PC-9 (cell line): ENCODE data around the gene CPA4. TPM values are rescaled to one million over a fixed set of nuclear protein-coding genes. Genes with fewer than 3 reads are reported as not detected.
A peak's percentile ranks its signal among the peaks of the same experiment; 100 is the strongest.

ENCODE experiments used
- BruUV-seq: library from RNA; stranded (reverse); fragments of 400-500 nt; replicated peaks from 2 replicates; lab custom pipeline; 2021; lab: Mats Ljungman, UMichigan
- CTCF ChIA-PET: fragments of 300-600 bp; sonication (Branson Sonifier 250); formaldehyde crosslinking; loops from one replicate; lab custom pipeline; 2022; ENCODE audit warnings: antibody characterized with exemption; lab: Charles Lee
- POLR2A ChIA-PET: fragments of 300-600 bp; sonication (Branson Sonifier 250); formaldehyde crosslinking; loops from one replicate; lab custom pipeline; 2022; ENCODE audit warnings: antibody characterized with exemption; ENCODE audit not compliant: unreplicated experiment; lab: Charles Lee
- DNase-seq, 2 experiments: peaks; one replicate each; pipeline versions ENCODE4 v3.0.0 to v3.0.0-alpha.2; 2015 to 2022; ENCODE audit warnings: mixed read lengths in 1 of 2
- H2AFZ ChIP-seq: fragments of 200-600 bp; sonication (generic); 2 replicates; pipeline ENCODE4 v1.8.1; 2017; ENCODE audit warnings: antibody characterized with exemption
- H3F3A ChIP-seq: fragments of 200-600 bp; sonication (generic); 2 replicates; pipeline ENCODE4 v1.8.1; 2017; ENCODE audit warnings: antibody characterized with exemption, mild to moderate bottlenecking, low read depth; ENCODE audit not compliant: insufficient read depth
- H3K27ac ChIP-seq: fragments of 200-600 bp; sonication (generic); 2 replicates; pipeline ENCODE4 v1.6.1; 2016; ENCODE audit warnings: mixed run types
- H3K27me3 ChIP-seq: fragments of 200-600 bp; sonication (generic); 2 replicates; pipeline ENCODE4 v1.6.1; 2016; ENCODE audit warnings: low read depth, mixed run types; ENCODE audit not compliant: insufficient read depth
- H3K36me3 ChIP-seq: fragments of 200-600 bp; sonication (generic); 2 replicates; pipeline ENCODE4 v1.6.1; 2016; ENCODE audit warnings: low read depth, mixed run types
- H3K4me1 ChIP-seq: fragments of 200-600 bp; sonication (generic); replicated peaks from 2 replicates; pipeline ENCODE4 v1.6.1; 2016; ENCODE audit warnings: mixed run types; ENCODE audit not compliant: insufficient read depth
- H3K4me2 ChIP-seq: fragments of 200-600 bp; sonication (generic); 2 replicates; pipeline ENCODE4 v1.6.1; 2017; ENCODE audit warnings: mixed run types
- H3K4me3 ChIP-seq: fragments of 200-600 bp; sonication (generic); 2 replicates; pipeline ENCODE4 v1.6.1; 2016; ENCODE audit warnings: mixed run types
- H3K79me2 ChIP-seq: fragments of 200-600 bp; sonication (generic); 2 replicates; pipeline ENCODE4 v1.6.1; 2017; ENCODE audit warnings: low read depth, mixed run types
- H3K9me2 ChIP-seq: fragments of 200-600 bp; sonication (generic); 2 replicates; pipeline ENCODE4 v1.8.1; 2017; ENCODE audit warnings: mild to moderate bottlenecking; ENCODE audit not compliant: insufficient read depth
- H3K9me3 ChIP-seq: fragments of 200-600 bp; sonication (generic); 2 replicates; pipeline ENCODE4 v1.8.1; 2016; ENCODE audit warnings: low read depth; ENCODE audit not compliant: insufficient read depth
- H4K20me1 ChIP-seq: fragments of 200-600 bp; sonication (generic); 2 replicates; pipeline ENCODE4 v1.8.1; 2017; ENCODE audit not compliant: insufficient read depth
- EZH2 ChIP-seq: fragments of 200-600 bp; sonication (generic); IDR thresholded peaks from 2 replicates; pipeline ENCODE4 v1.8.0; 2017; ENCODE audit warnings: antibody characterized with exemption, low read depth
- intact Hi-C: fragments of 100-400 bp; cut with micrococcal nuclease; formaldehyde crosslinking; loops from one replicate; pipeline ENCODE4 v1.10.0; 2022; ENCODE audit not compliant: unreplicated experiment
- total RNA-seq: library from RNA; stranded (reverse); gene quantifications from 2 replicates; pipeline ENCODE4 v1.2.3, GENCODE V29; 2021
- TF ChIP-seq, protein P1 (sequence below): fragments of 200-600 bp; sonication (generic); conservative IDR thresholded peaks from 2 replicates; pipeline ENCODE4 v1.6.1; 2017; ENCODE audit warnings: mixed run types, antibody characterized with exemption, mild to moderate bottlenecking, moderate library complexity

The CPA4 gene
- total RNA-seq, 1 experiment from 2014 or later = 9.8 TPM

- no peak overlapping the region for H2AFZ ChIP-seq
- no peak overlapping the region for H3K4me3 ChIP-seq
- H3K4me2 ChIP-seq = no peak overlapping the region
- H3K27ac ChIP-seq = no peak overlapping the region
- intact Hi-C loops = no loop called here
- no peaks in the 10 kb centered on the region for H3K9me2 ChIP-seq
- H3K79me2 ChIP-seq = no peaks in the 10 kb centered on the region
- H3F3A ChIP-seq = peaks cover 25% of the 10 kb centered on the region
- peaks cover 42% of the 10 kb centered on the region for H3K4me1 ChIP-seq
- CTCF ChIA-PET = interaction anchor here (0.5 to 0.7 kb wide), 2 partner anchors 48 to 105 kb away, joined by 4 to 7 read pairs; no protein-coding TSS in a partner anchor
- no TSS peak for BruUV-seq
- H3K27me3 ChIP-seq = no peaks in the 10 kb centered on the region
- H3K9me3 ChIP-seq = no peaks in the 10 kb centered on the region
- no peaks in the 10 kb centered on the region for H4K20me1 ChIP-seq
- TF ChIP-seq EZH2 = no peak
- TF ChIP-seq, protein P1, sequence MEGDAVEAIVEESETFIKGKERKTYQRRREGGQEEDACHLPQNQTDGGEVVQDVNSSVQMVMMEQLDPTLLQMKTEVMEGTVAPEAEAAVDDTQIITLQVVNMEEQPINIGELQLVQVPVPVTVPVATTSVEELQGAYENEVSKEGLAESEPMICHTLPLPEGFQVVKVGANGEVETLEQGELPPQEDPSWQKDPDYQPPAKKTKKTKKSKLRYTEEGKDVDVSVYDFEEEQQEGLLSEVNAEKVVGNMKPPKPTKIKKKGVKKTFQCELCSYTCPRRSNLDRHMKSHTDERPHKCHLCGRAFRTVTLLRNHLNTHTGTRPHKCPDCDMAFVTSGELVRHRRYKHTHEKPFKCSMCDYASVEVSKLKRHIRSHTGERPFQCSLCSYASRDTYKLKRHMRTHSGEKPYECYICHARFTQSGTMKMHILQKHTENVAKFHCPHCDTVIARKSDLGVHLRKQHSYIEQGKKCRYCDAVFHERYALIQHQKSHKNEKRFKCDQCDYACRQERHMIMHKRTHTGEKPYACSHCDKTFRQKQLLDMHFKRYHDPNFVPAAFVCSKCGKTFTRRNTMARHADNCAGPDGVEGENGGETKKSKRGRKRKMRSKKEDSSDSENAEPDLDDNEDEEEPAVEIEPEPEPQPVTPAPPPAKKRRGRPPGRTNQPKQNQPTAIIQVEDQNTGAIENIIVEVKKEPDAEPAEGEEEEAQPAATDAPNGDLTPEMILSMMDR = no peak
- no peaks in the 10 kb centered on the region for H3K36me3 ChIP-seq
- POLR2A ChIA-PET = no interaction called here
- DNase-seq = no peak
Observed at GRCh38 chr7:130273933-130274255, 19.1 kb upstream of the CPA4 start.

DNA sequence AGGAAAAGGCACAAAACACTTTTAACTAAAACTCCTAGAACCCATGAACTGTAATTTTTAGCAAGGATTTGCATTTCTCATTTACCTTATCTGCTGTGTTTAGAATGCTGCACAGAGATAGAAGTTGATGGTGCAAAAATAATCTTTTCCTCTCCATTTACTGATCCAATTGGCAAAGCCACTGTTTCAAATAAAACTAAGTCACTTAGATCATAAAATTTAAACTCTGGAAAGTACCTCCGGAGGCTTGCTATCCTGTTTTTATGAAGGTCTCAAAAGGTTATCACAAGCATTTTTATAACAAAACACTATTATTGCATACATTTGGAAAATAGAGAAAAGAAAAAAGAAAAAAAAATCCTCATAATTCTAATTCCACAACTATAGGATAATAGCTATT lies 18.7 kb upstream of the CPA4 start:
- H3K9me3 ChIP-seq = no peaks in the 10 kb centered on the region
- BruUV-seq = no TSS peak
- H3K4me2 ChIP-seq = no peak overlapping the region
- ChIA-PET CTCF (interaction anchor here (0.5 to 0.7 kb wide), 2 partner anchors 48 to 105 kb away, joined by 4 to 7 read pairs; no protein-coding TSS in a partner anchor), POLR2A (no interaction called here)
- no peaks in the 10 kb centered on the region for H3K9me2 ChIP-seq
- H3K4me1 ChIP-seq = peaks cover 46% of the 10 kb centered on the region
- intact Hi-C loops = no loop called here
- TF ChIP-seq, protein P1 = no peak
- TF ChIP-seq EZH2 = no peak
- H4K20me1 ChIP-seq = no peaks in the 10 kb centered on the region
- no peak overlapping the region for H2AFZ ChIP-seq
- no peaks in the 10 kb centered on the region for H3K79me2 ChIP-seq
- no peak overlapping the region for H3K27ac ChIP-seq
- no peak overlapping the region for H3K4me3 ChIP-seq
- no peaks in the 10 kb centered on the region for H3K36me3 ChIP-seq
- H3K27me3 ChIP-seq = no peaks in the 10 kb centered on the region
- H3F3A ChIP-seq = peaks cover 29% of the 10 kb centered on the region
- no peak for DNase-seq

DNA sequence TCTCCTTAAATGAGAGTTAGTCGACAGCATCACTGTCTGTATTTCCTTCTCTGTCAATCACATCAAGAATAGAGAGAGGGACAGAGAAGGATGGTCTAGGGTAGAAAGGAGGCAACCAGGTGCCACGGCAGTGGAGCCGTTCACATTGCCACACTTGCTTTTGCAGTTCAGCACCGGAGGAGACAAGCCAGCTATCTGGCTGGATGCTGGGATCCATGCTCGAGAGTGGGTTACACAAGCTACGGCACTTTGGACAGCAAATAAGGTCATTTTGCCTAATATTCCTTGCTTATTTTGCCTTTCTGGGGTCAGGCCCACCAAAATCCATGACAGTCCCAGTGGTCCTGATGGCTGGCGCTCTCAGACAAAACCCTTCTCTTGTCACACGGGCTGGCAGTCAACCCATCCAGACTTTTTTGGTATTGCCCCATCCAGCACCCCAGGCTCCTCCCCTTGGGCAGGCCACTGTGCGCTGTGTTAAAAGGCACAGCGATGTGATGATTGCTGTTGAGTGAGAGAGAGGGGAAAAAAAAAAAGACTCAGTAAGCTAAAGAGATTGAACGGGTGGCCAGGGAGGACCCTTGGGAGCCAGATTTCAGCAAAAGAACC lies 17.9 kb upstream of the CPA4 start:
- peaks cover 30% of the 10 kb centered on the region for H3F3A ChIP-seq
- no peaks in the 10 kb centered on the region for H3K36me3 ChIP-seq
- H3K79me2 ChIP-seq = no peaks in the 10 kb centered on the region
- H3K4me3 ChIP-seq = no peak overlapping the region
- H4K20me1 ChIP-seq = no peaks in the 10 kb centered on the region
- intact Hi-C loops = no loop called here
- no peak for DNase-seq
- H3K27ac ChIP-seq = peak overlapping the region; percentile 22; the same call in 1 of the 2 replicates
- no peaks in the 10 kb centered on the region for H3K9me3 ChIP-seq
- ChIA-PET POLR2A (no interaction called here), CTCF (no interaction called here)
- BruUV-seq = no TSS peak
- peak overlapping the region; percentile 11 for H3K4me2 ChIP-seq
- peaks cover 54% of the 10 kb centered on the region for H3K4me1 ChIP-seq
- H3K27me3 ChIP-seq = no peaks in the 10 kb centered on the region
- H3K9me2 ChIP-seq = no peaks in the 10 kb centered on the region
- H2AFZ ChIP-seq = no peak overlapping the region
- TF ChIP-seq EZH2 = no peak
- TF ChIP-seq, protein P1 = no peak
